K562 (cell line): ENCODE results near the gene MORC1. TPM values are rescaled to one million over a fixed set of nuclear protein-coding genes. Genes with fewer than 3 reads are reported as not detected.

Source experiments
- ATAC-seq: fragments of 200-7000 bp; cut with Tn5 transposase; 3 replicates; pipeline ENCODE4 v1.9.1; 2020; ENCODE audit warnings: moderate library complexity
- BruUV-seq: library from RNA; stranded (reverse); fragments of 400-500 nt; replicated peaks from 2 replicates; lab custom pipeline; 2021; lab: Mats Ljungman, UMichigan
- CTCF ChIA-PET: fragments of 300-600 bp; formaldehyde crosslinking; extraction: SDS; loops from one replicate; lab custom pipeline; 2021; ENCODE audit warnings: low intra/inter-chr PET ratio; lab: Yijun Ruan, JAX
- POLR2A ChIA-PET: fragments of 300-600, 350-650 bp; sonication (Branson Sonifier 250); formaldehyde crosslinking; extraction: SDS; loops from one replicate; lab custom pipeline; 2021; ENCODE audit warnings: antibody characterized with exemption, inconsistent platforms; lab: Yijun Ruan, JAX
- DNase-seq, 4 experiments: peaks; one replicate each; pipeline versions ENCODE4 v3.0.0 to v3.0.0-alpha.2; 2011 to 2018; ENCODE audit warnings: low spot score in 3 of 4, mixed read lengths in 3 of 4; ENCODE audit errors: extremely low read depth in 1 of 4
- FAIRE-seq: peaks from 2 replicates; lab custom pipeline; 2011; peaks lifted over from hg19 to GRCh38; lab: Jason Lieb, UNC
- H2AFZ ChIP-seq: 2 replicates; pipeline ENCODE4 v1.6.0; 2011; ENCODE audit warnings: low read depth, low read length, control low read depth, inconsistent platforms
- H3K27ac ChIP-seq: fragments of 200-600 bp; 3 replicates; pipeline ENCODE4 v1.8.0; 2011; ENCODE audit warnings: low read depth, mild to moderate bottlenecking, control low read depth, inconsistent platforms, low read length, moderate library complexity, mixed read lengths; ENCODE audit errors: extremely low read depth
- H3K27me3 ChIP-seq, 2 experiments: fragments of 300-600 bp in 1 of 2; 2 replicates in 1 of 2; 3 replicates in 1 of 2; pipeline versions ENCODE4 v1.6.0 to v1.8.0; 2011; ENCODE audit warnings: inconsistent platforms in 2 of 2, low read length in 2 of 2, mild to moderate bottlenecking in 1 of 2, mixed read lengths in 1 of 2, moderate library complexity in 1 of 2; ENCODE audit not compliant: control insufficient read depth in 2 of 2, insufficient read depth in 2 of 2
- H3K36me3 ChIP-seq: fragments of 300-600 bp; 3 replicates; pipeline ENCODE4 v1.8.0; 2011; ENCODE audit warnings: mild to moderate bottlenecking, low read length, inconsistent platforms; ENCODE audit not compliant: control insufficient read depth, insufficient read depth
- H3K4me1 ChIP-seq, 2 experiments: fragments of 200-600 bp in 1 of 2; replicated peaks in 1 of 2; 2 replicates in 1 of 2; 3 replicates in 1 of 2; pipeline versions ENCODE4 v1.5.1 to v1.8.0; 2011; ENCODE audit warnings: inconsistent platforms in 2 of 2, low read length in 2 of 2, mild to moderate bottlenecking in 1 of 2, mixed read lengths in 1 of 2, moderate library complexity in 1 of 2; ENCODE audit not compliant: control insufficient read depth in 2 of 2, insufficient read depth in 2 of 2
- H3K4me2 ChIP-seq: 2 replicates; pipeline ENCODE4 v1.6.1; 2011; ENCODE audit warnings: low read length, control low read depth, inconsistent platforms, mixed read lengths; ENCODE audit not compliant: insufficient read depth
- H3K4me3 ChIP-seq: fragments of 200-600 bp; sonication (generic), shearing (Covaris generic); 2 replicates; pipeline ENCODE4 v1.5.1; 2016; ENCODE audit warnings: control low read depth, inconsistent platforms
- H3K79me2 ChIP-seq: fragments of 200-600 bp; 3 replicates; pipeline ENCODE4 v1.8.0; 2011; ENCODE audit warnings: low read length, inconsistent platforms; ENCODE audit not compliant: control insufficient read depth, insufficient read depth
- H3K9ac ChIP-seq, 2 experiments: 2 replicates each; pipeline versions ENCODE4 v1.6.0 to v1.6.1; 2011; ENCODE audit warnings: low read depth in 2 of 2, low read length in 2 of 2, control low read depth in 1 of 2, inconsistent platforms in 1 of 2, mild to moderate bottlenecking in 1 of 2, mixed read lengths in 1 of 2; ENCODE audit not compliant: insufficient read depth in 1 of 2
- H3K9me1 ChIP-seq: one replicate; pipeline ENCODE4 v1.6.0; 2011; ENCODE audit warnings: inconsistent platforms, mild to moderate bottlenecking, low read length, moderate library complexity; ENCODE audit not compliant: control insufficient read depth, insufficient read depth
- H3K9me3 ChIP-seq: replicated peaks from 2 replicates; pipeline ENCODE4 v1.5.1; 2011; ENCODE audit warnings: low read depth, low read length, inconsistent platforms; ENCODE audit not compliant: control insufficient read depth, insufficient read depth
- H4K20me1 ChIP-seq: replicated peaks from 2 replicates; pipeline ENCODE4 v1.6.1; 2011; ENCODE audit warnings: low read length, inconsistent platforms, mixed read lengths; ENCODE audit not compliant: control insufficient read depth, insufficient read depth
- ARHGAP35 ChIP-seq: fragments of 450-650 bp; IDR thresholded peaks from 2 replicates; pipeline ENCODE4 v1.6.1; 2018; ENCODE audit not compliant: partially characterized antibody
- BCOR ChIP-seq: fragments of 450-650 bp; IDR thresholded peaks from 2 replicates; pipeline ENCODE4 v1.6.1; 2016
- BRD9 ChIP-seq: fragments of 450-650 bp; IDR thresholded peaks from 2 replicates; pipeline ENCODE4 v1.6.1; 2018; ENCODE audit warnings: low read depth; ENCODE audit not compliant: partially characterized antibody
- CBFA2T3 ChIP-seq: fragments of 450-650 bp; IDR thresholded peaks from 2 replicates; pipeline ENCODE4 v1.6.1; 2017
- E2F6 ChIP-seq, 2 experiments: IDR thresholded peaks; 2 replicates each; pipeline ENCODE4 v1.6.1; 2011; ENCODE audit warnings: borderline replicate concordance in 1 of 2, control low read depth in 1 of 2, low read depth in 1 of 2, low read length in 1 of 2, mild to moderate bottlenecking in 1 of 2, mixed read lengths in 1 of 2, moderate library complexity in 1 of 2; ENCODE audit not compliant: insufficient read depth in 1 of 2, insufficient read length in 1 of 2, poor library complexity in 1 of 2, severe bottlenecking in 1 of 2; ENCODE audit errors: extremely low read depth in 1 of 2
- EP400 ChIP-seq: fragments of 450-650 bp; IDR thresholded peaks from 2 replicates; pipeline ENCODE4 v1.6.1; 2017; ENCODE audit warnings: antibody characterized with exemption, mild to moderate bottlenecking, moderate library complexity
- JUN ChIP-seq, 2 experiments: sonication (generic) in 1 of 2; formaldehyde crosslinking in 1 of 2; IDR thresholded peaks; 2 replicates each; pipeline versions ENCODE4 v1.6.1 to v1.8.0; 2012 to 2022; ENCODE audit warnings: borderline replicate concordance in 2 of 2, mild to moderate bottlenecking in 2 of 2, improper control_type of control experiment in 1 of 2, low read depth in 1 of 2, low read length in 1 of 2, missing genetic modification reagents in 1 of 2
- RAD21 ChIP-seq, 2 experiments: fragments of 250-450 bp in 1 of 2; fragments of 450-650 bp in 1 of 2; sonication (Bioruptor Pico) in 1 of 2; formaldehyde crosslinking in 1 of 2; IDR thresholded peaks in 1 of 2; conservative IDR thresholded peaks in 1 of 2; 2 replicates each; pipeline versions ENCODE4 v1.4.0 to v1.8.0; 2020 to 2022; ENCODE audit warnings: mild to moderate bottlenecking in 2 of 2, moderate library complexity in 1 of 2
- SAFB ChIP-seq: fragments of 200-400 bp; formaldehyde crosslinking; IDR thresholded peaks from 2 replicates; pipeline ENCODE4 v1.6.1; 2017; ENCODE audit warnings: low read depth, low read length, borderline replicate concordance
- SMC3 ChIP-seq: conservative IDR thresholded peaks from 2 replicates; pipeline ENCODE4 v1.6.1; 2011; ENCODE audit warnings: low read depth, low read length, improper control_type of control experiment; ENCODE audit not compliant: insufficient read depth
- SREBF2 ChIP-seq: sonication (generic); formaldehyde crosslinking; IDR thresholded peaks from 2 replicates; pipeline ENCODE4 v1.4.0; 2020; ENCODE audit warnings: mild to moderate bottlenecking, missing genetic modification reagents
- SRSF9 ChIP-seq: fragments of 200-400 bp; formaldehyde crosslinking; IDR thresholded peaks from 2 replicates; pipeline ENCODE4 v1.6.1; 2017; ENCODE audit warnings: low read depth, low read length, borderline replicate concordance
- TAF7 ChIP-seq: fragments of 450-650 bp; IDR thresholded peaks from 2 replicates; pipeline ENCODE4 v1.6.1; 2016; ENCODE audit warnings: missing genetic modification characterization, missing compliant biosample characterization
- ZBTB1 ChIP-seq: sonication (generic); formaldehyde crosslinking; IDR thresholded peaks from 2 replicates; pipeline ENCODE4 v1.8.1; 2023; ENCODE audit warnings: missing genetic modification reagents, low read depth, mild to moderate bottlenecking, borderline replicate concordance
- WGBS: fragments of 100-300 bp; shearing (Covaris generic); methylation state at CpG from one replicate; pipeline ENCODE4 v1.1.6; 2016; ENCODE audit warnings: low coverage, mixed read lengths; ENCODE audit not compliant: insufficient coverage; ENCODE audit errors: missing lambda C conversion rate; 5-methylcytosine and 5-hydroxymethylcytosine counted together
- in situ Hi-C: fragments of 300-500 bp; cut with MboI; formaldehyde crosslinking; loops from 4 replicates; pipeline ENCODE4 v1.15.0; 2018; ENCODE audit warnings: inconsistent platforms, mixed read lengths
- intact Hi-C: fragments of 100-400 bp; cut with micrococcal nuclease; formaldehyde crosslinking; loops from 2 replicates; pipeline ENCODE4 v1.14.2; 2022
- polyA plus RNA-seq, 8 experiments: library from polyadenylated mRNA; depleted of rRNA in 4 of 8; stranded (reverse) in 5 of 8; unstranded in 3 of 8; fragments of >200 nt; fragmentation: Nextera tagmentation in 2 of 8; fragmentation: Illumina TruSeq in 1 of 8; extraction: Ambion mirVana in 2 of 8; extraction: Trizol in 1 of 8; gene quantifications; 2 replicates each; pipeline versions ENCODE4 v1.2.1 to v1.2.3, GENCODE V29; 2011 to 2014; ENCODE audit warnings: inconsistent platforms in 1 of 8, missing spikeins in 1 of 8
- total RNA-seq, 7 experiments: library from RNA; depleted of rRNA in 6 of 7; stranded (reverse); fragments of >200 nt in 6 of 7; fragmentation: Illumina TruSeq in 2 of 7; extraction: Trizol in 2 of 7; gene quantifications; 2 replicates each; pipeline versions ENCODE4 v1.2.1 to v1.2.3, GENCODE V29; 2011 to 2021; ENCODE audit warnings: low replicate concordance in 1 of 7

MORC1 gene
- total and polyA plus RNA-seq, 9 of the 15 experiments (the other 6 are each of a cell fraction or from before 2014, with no cell fraction given) = 0.08 to 0.41 (median 0.30) TPM; not detected in 1

- TF ChIP-seq TAF7 (no peak), RAD21 (CRISPR knock-in tag; conservative IDR thresholded peaks at IDR 0.05 in 1 of 2, IDR thresholded peaks at IDR 0.05 in 1 of 2) (peak; percentile 30 to 45; a peak in 2 of 4 replicates), ZBTB1 (CRISPR knock-in tag) (no peak), BRD9 (no peak), EP400 (no peak)
Observed at GRCh38 chr3:109050591-109051167, 67.3 kb downstream of the MORC1 start (continued).

GRCh38 chr3:109047366-109047765, 70.6 kb downstream of the MORC1 start:
- intact Hi-C loops (no loop called here), in situ Hi-C loops (no loop called here)
- H3K4me2 ChIP-seq = no peak overlapping the region
- no peak overlapping the region for H3K9ac ChIP-seq
- H3K27me3 ChIP-seq = no peaks in the 10 kb centered on the region
- no TSS peak for BruUV-seq
- H3K36me3 ChIP-seq = no peaks in the 10 kb centered on the region
- H3K27ac ChIP-seq = no peak overlapping the region
- no peaks in the 10 kb centered on the region for H4K20me1 ChIP-seq
- DNase-seq (no peak), FAIRE-seq (no peak), ATAC-seq (no peak)
- ChIA-PET POLR2A (no interaction called here), CTCF (no interaction called here)
- no peak overlapping the region for H3K4me3 ChIP-seq
- TF ChIP-seq CBFA2T3 (no peak), E2F6 (IDR thresholded peaks at IDR 0.05; ENCODE audit: borderline replicate concordance in 1 of 2, extremely low read depth in 1 of 2, insufficient read depth in 1 of 2, insufficient read length in 1 of 2, low read depth in 1 of 2, low read length in 1 of 2, poor library complexity in 1 of 2, severe bottlenecking in 1 of 2) (no peak), SAFB (no peak), SRSF9 (no peak), JUN (IDR thresholded peaks at IDR 0.05; ENCODE audit: borderline replicate concordance, low read depth, low read length) (no peak), JUN (CRISPR knock-in tag; IDR thresholded peaks at IDR 0.05; ENCODE audit: borderline replicate concordance) (no peak), BCOR (no peak), SREBF2 (CRISPR knock-in tag) (no peak), SMC3 (no peak), ARHGAP35 (no peak)
- H2AFZ ChIP-seq = no peak overlapping the region
- WGBS = 0% methylated on average over 2 of the region's 2 CpGs
- no peaks in the 10 kb centered on the region for H3K4me1 ChIP-seq
- no peaks in the 10 kb centered on the region for H3K9me1 ChIP-seq
- H3K79me2 ChIP-seq = no peaks in the 10 kb centered on the region
- no peaks in the 10 kb centered on the region for H3K9me3 ChIP-seq
